ENCODE data around the gene TM4SF18.

GRCh38 chr3:149307435-149307783 is 26.0 kb downstream of the TM4SF18 start:
- TF ChIP-seq GATA3 (IDR thresholded peaks at IDR 0.05; ENCODE audit: low read depth, low read length) (no peak), GATA2 (IDR thresholded peaks at IDR 0.05; ENCODE audit: low read depth, low read length) (no peak)
